HEK293T (cell line): Measurements from ENCODE around the gene TMEM91.

Experiments
- FOXM1 ChIP-seq: fragments of 450-650 bp; IDR thresholded peaks from 2 replicates; pipeline ENCODE4 v1.6.1; 2017; ENCODE audit warnings: mild to moderate bottlenecking, borderline replicate concordance
- NFRKB ChIP-seq: fragments of 450-650 bp; IDR thresholded peaks from 2 replicates; pipeline ENCODE4 v1.6.1; 2016; ENCODE audit warnings: mild to moderate bottlenecking, moderate library complexity
- SP1 ChIP-seq: fragments of 450-650 bp; IDR thresholded peaks from 2 replicates; pipeline ENCODE4 v1.6.1; 2017
- TARDBP ChIP-seq: fragments of 450-650 bp; IDR thresholded peaks from 2 replicates; pipeline ENCODE4 v1.6.1; 2016

GRCh38 chr19:41341669-41342490, 34.5 kb upstream of the TMEM91 start:
- TF ChIP-seq SP1 (no peak), FOXM1 (no peak), TARDBP (no peak), NFRKB (no peak)
